Stimulated activated CD8-positive, alpha-beta memory T cell treated with anti-CD3 and anti-CD28 coated beads, Interleukin-4, amount 100 ng/mL, for 1 hour (primary cell): ENCODE measurements around the gene SLC35A5.

Experiments
- DNase-seq, 2 donors: peaks; one replicate each; pipeline ENCODE4 v3.0.0-alpha.2; 2020; ENCODE audit warnings: low read depth in 2 of 2, low spot score in 1 of 2

SLC35A5 gene

GRCh38 chr3:112623213-112623612 is 61.4 kb downstream of the SLC35A5 start:
- DNase-seq, result no peak

- DNase-seq, result no peak
Measured at GRCh38 chr3:112623717-112624116, 61.9 kb downstream of the SLC35A5 start.

GRCh38 chr3:112627419-112627818 is 65.6 kb downstream of the SLC35A5 start:
- no peak for DNase-seq

- no peak for DNase-seq
Measured at GRCh38 chr3:112627919-112628466, 66.1 kb downstream of the SLC35A5 start.

- no peak for DNase-seq
Measured at GRCh38 chr3:112629425-112629824, 67.6 kb downstream of the SLC35A5 start.

GRCh38 chr3:112631257-112631656 is 69.4 kb downstream of the SLC35A5 start:
- no peak for DNase-seq

- no peak for DNase-seq
Measured at GRCh38 chr3:112632596-112632995, 70.8 kb downstream of the SLC35A5 start.

GRCh38 chr3:112633191-112633590 is 71.3 kb downstream of the SLC35A5 start:
- DNase-seq, result no peak

GRCh38 chr3:112633757-112634156 is 71.9 kb downstream of the SLC35A5 start:
- no peak for DNase-seq

- DNase-seq, result no peak
Measured at GRCh38 chr3:112634786-112635541, 73.1 kb downstream of the SLC35A5 start.
